H1 (cell line): ENCODE results near the gene FBLIM1. TPM values are rescaled to one million over a fixed set of nuclear protein-coding genes. Genes with fewer than 3 reads are reported as not detected.

Experiments used
- CTCF ChIA-PET: fragments of 300-600 bp; sonication (Branson Sonifier 250); formaldehyde crosslinking; loops from one replicate; lab custom pipeline; 2021; ENCODE audit not compliant: partially characterized antibody; lab: Charles Lee
- POLR2A ChIA-PET: fragments of 300-600 bp; sonication (Branson Sonifier 250); formaldehyde crosslinking; loops from one replicate; lab custom pipeline; 2021; ENCODE audit warnings: inconsistent platforms; ENCODE audit not compliant: partially characterized antibody; lab: Charles Lee
- DNase-seq, 2 experiments: peaks; one replicate each; pipeline versions ENCODE4 v3.0.0 to v3.0.0-alpha.2; 2010 to 2022; ENCODE audit warnings: low spot score in 2 of 2, low read depth in 1 of 2, mixed read lengths in 1 of 2
- FAIRE-seq: peaks from 2 replicates; lab custom pipeline; 2011; peaks lifted over from hg19 to GRCh38; lab: Jason Lieb, UNC
- H2AFZ ChIP-seq: 2 replicates; pipeline ENCODE4 v1.8.1; 2012; ENCODE audit warnings: low read length, inconsistent platforms
- H2AK5ac ChIP-seq: 2 replicates; pipeline ENCODE4 v1.6.1; 2013; ENCODE audit warnings: low read depth, low read length
- H2BK120ac ChIP-seq: replicated peaks from 2 replicates; pipeline ENCODE3; 2013; ENCODE audit warnings: low read depth, low read length, inconsistent platforms
- H2BK12ac ChIP-seq: 2 replicates; pipeline ENCODE4 v1.6.1; 2013; ENCODE audit warnings: low read depth, low read length
- H2BK15ac ChIP-seq: 2 replicates; pipeline ENCODE4 v1.6.1; 2013; ENCODE audit warnings: low read length
- H2BK20ac ChIP-seq: 2 replicates; pipeline ENCODE4 v1.6.1; 2013; ENCODE audit warnings: low read length
- H2BK5ac ChIP-seq: 2 replicates; pipeline ENCODE4 v1.6.1; 2013; ENCODE audit warnings: low read depth, low read length
- H3K14ac ChIP-seq: 2 replicates; pipeline ENCODE4 v1.6.1; 2013; ENCODE audit warnings: inconsistent platforms; ENCODE audit not compliant: insufficient read length
- H3K18ac ChIP-seq: 2 replicates; pipeline ENCODE4 v1.6.1; 2013; ENCODE audit warnings: low read length; ENCODE audit errors: extremely low read depth
- H3K23ac ChIP-seq: 2 replicates; pipeline ENCODE4 v1.6.1; 2013; ENCODE audit warnings: inconsistent platforms; ENCODE audit not compliant: insufficient read length
- H3K23me2 ChIP-seq: 2 replicates; pipeline ENCODE4 v1.6.1; 2013; ENCODE audit warnings: low read depth, low read length
- H3K27ac ChIP-seq: 2 replicates; pipeline ENCODE4 v1.6.1; 2011; ENCODE audit warnings: low read depth, low read length, inconsistent platforms
- H3K27me3 ChIP-seq, 4 experiments: replicated peaks in 1 of 4; 1 replicate in 1 of 4; 2 replicates in 3 of 4; pipeline versions ENCODE4 v1.6.1 to v1.8.1; 2011 to 2013; ENCODE audit warnings: low read length in 3 of 4, mild to moderate bottlenecking in 3 of 4, inconsistent platforms in 2 of 4, mixed read lengths in 2 of 4, moderate library complexity in 1 of 4; ENCODE audit not compliant: control insufficient read depth in 3 of 4, insufficient read depth in 3 of 4; ENCODE audit errors: extremely low read depth in 1 of 4
- H3K36me3 ChIP-seq, 4 experiments: 2 replicates each; pipeline versions ENCODE4 v1.6.1 to v1.8.1; 2011 to 2013; ENCODE audit warnings: mild to moderate bottlenecking in 4 of 4, low read length in 3 of 4, moderate library complexity in 2 of 4, control low read depth in 1 of 4, inconsistent platforms in 1 of 4; ENCODE audit not compliant: insufficient read depth in 4 of 4, control insufficient read depth in 2 of 4
- H3K4ac ChIP-seq: replicated peaks from 2 replicates; pipeline ENCODE3; 2013; ENCODE audit warnings: low read length, low read depth, mixed read lengths, inconsistent platforms; ENCODE audit not compliant: insufficient read length
- H3K4me1 ChIP-seq, 4 experiments: replicated peaks in 1 of 4; 1 replicate in 1 of 4; 2 replicates in 3 of 4; pipeline versions ENCODE4 v1.6.1 to v1.8.1; 2011 to 2013; ENCODE audit warnings: low read length in 3 of 4, inconsistent platforms in 2 of 4, mixed read lengths in 1 of 4; ENCODE audit not compliant: insufficient read depth in 4 of 4, control insufficient read depth in 3 of 4
- H3K4me2 ChIP-seq, 2 experiments: 2 replicates each; pipeline versions ENCODE4 v1.6.1 to v1.8.1; 2011 to 2013; ENCODE audit warnings: low read depth in 2 of 2, low read length in 2 of 2, control low read depth in 1 of 2, inconsistent platforms in 1 of 2, mild to moderate bottlenecking in 1 of 2; ENCODE audit not compliant: insufficient read depth in 1 of 2
- H3K4me3 ChIP-seq, 4 experiments: fragments of 200-600, 300-600 bp in 1 of 4; sonication (generic), shearing (Covaris generic), sonication (Bioruptor Twin) in 1 of 4; 2 replicates each; pipeline versions ENCODE4 v1.5.1 to v1.8.1; 2011 to 2016; ENCODE audit warnings: low read length in 4 of 4, low read depth in 3 of 4, control low read depth in 2 of 4, inconsistent platforms in 2 of 4, mild to moderate bottlenecking in 2 of 4, mixed read lengths in 1 of 4, moderate library complexity in 1 of 4; ENCODE audit not compliant: insufficient read depth in 2 of 4; ENCODE audit errors: extremely low read depth in 1 of 4
- H3K56ac ChIP-seq: replicated peaks from 2 replicates; pipeline ENCODE3; 2013; ENCODE audit warnings: low read depth, mild to moderate bottlenecking, mixed read lengths, low read length, inconsistent platforms; ENCODE audit not compliant: insufficient read length
- H3K79me1 ChIP-seq: 2 replicates; pipeline ENCODE4 v1.6.1; 2013; ENCODE audit warnings: low read depth, low read length, control low read depth
- H3K79me2 ChIP-seq, 2 experiments: 2 replicates each; pipeline versions ENCODE4 v1.6.1 to v1.8.1; 2012 to 2013; ENCODE audit warnings: low read length in 2 of 2, mild to moderate bottlenecking in 2 of 2, inconsistent platforms in 1 of 2; ENCODE audit not compliant: insufficient read depth in 2 of 2, control insufficient read depth in 1 of 2
- H3K9ac ChIP-seq, 4 experiments: replicated peaks in 1 of 4; 1 replicate in 1 of 4; 2 replicates in 3 of 4; pipeline versions ENCODE4 v1.6.1 to v1.8.1; 2011 to 2013; ENCODE audit warnings: low read depth in 3 of 4, low read length in 3 of 4, control low read depth in 2 of 4, mild to moderate bottlenecking in 2 of 4, moderate library complexity in 2 of 4, inconsistent platforms in 1 of 4; ENCODE audit errors: extremely low read depth in 1 of 4
- H3K9me3 ChIP-seq, 2 experiments: 2 replicates each; pipeline versions ENCODE4 v1.6.1 to v1.8.1; 2012 to 2013; ENCODE audit warnings: mild to moderate bottlenecking in 2 of 2, moderate library complexity in 2 of 2, control low read depth in 1 of 2, inconsistent platforms in 1 of 2, low read depth in 1 of 2, low read length in 1 of 2, mixed read lengths in 1 of 2; ENCODE audit not compliant: insufficient read depth in 2 of 2
- H4K20me1 ChIP-seq, 2 experiments: replicated peaks in 1 of 2; 2 replicates each; pipeline versions ENCODE3 to v1.8.1; 2011 to 2013; ENCODE audit warnings: inconsistent platforms in 2 of 2, low read length in 2 of 2, mild to moderate bottlenecking in 1 of 2; ENCODE audit not compliant: insufficient read depth in 2 of 2, control insufficient read depth in 1 of 2
- H4K5ac ChIP-seq: 2 replicates; pipeline ENCODE4 v1.6.1; 2013; ENCODE audit warnings: low read length, low read depth, mixed read lengths, inconsistent platforms; ENCODE audit not compliant: insufficient read length
- H4K8ac ChIP-seq: 2 replicates; pipeline ENCODE4 v1.8.0; 2013; ENCODE audit warnings: mild to moderate bottlenecking, moderate library complexity, low read length, inconsistent platforms; ENCODE audit not compliant: insufficient read depth; ENCODE audit errors: extremely low read depth
- H4K91ac ChIP-seq: replicated peaks from 2 replicates; pipeline ENCODE3; 2013; ENCODE audit warnings: low read length, mixed read lengths, inconsistent platforms; ENCODE audit not compliant: insufficient read length
- BACH1 ChIP-seq: IDR thresholded peaks from 2 replicates; pipeline ENCODE4 v1.6.1; 2012; ENCODE audit warnings: low read length, improper control_type of control experiment
- CEBPB ChIP-seq: IDR thresholded peaks from 2 replicates; pipeline ENCODE4 v1.6.1; 2012; ENCODE audit warnings: low read depth, low read length
- EGR1 ChIP-seq: IDR thresholded peaks from 2 replicates; pipeline ENCODE4 v1.6.1; 2011; ENCODE audit warnings: low read depth, low read length, borderline replicate concordance
- HDAC2 ChIP-seq, 2 experiments: fragments of 300-600 bp in 1 of 2; sonication (generic) in 1 of 2; IDR thresholded peaks; 2 replicates each; pipeline ENCODE4 v1.6.1; 2011 to 2012; ENCODE audit warnings: low read depth in 2 of 2, low read length in 2 of 2, mild to moderate bottlenecking in 2 of 2, moderate library complexity in 2 of 2, borderline replicate concordance in 1 of 2, inconsistent platforms in 1 of 2
- KDM1A ChIP-seq: fragments of 200-600, 300-600 bp; sonication (generic); IDR thresholded peaks from 2 replicates; pipeline ENCODE4 v1.7.1; 2016; ENCODE audit warnings: mild to moderate bottlenecking, low read length, borderline replicate concordance
- NANOG ChIP-seq: IDR thresholded peaks from 2 replicates; pipeline ENCODE4 v1.6.1; 2011; ENCODE audit warnings: low read length, low read depth, mild to moderate bottlenecking, inconsistent platforms; ENCODE audit not compliant: insufficient read depth, poor library complexity, severe bottlenecking
- POLR2A ChIP-seq, 2 experiments: IDR thresholded peaks; 1 replicate in 1 of 2; 2 replicates in 1 of 2; pipeline ENCODE4 v1.6.1; 2011; ENCODE audit warnings: low read depth in 2 of 2, low read length in 2 of 2, mild to moderate bottlenecking in 2 of 2; ENCODE audit errors: control extremely low read depth in 1 of 2
- POLR2AphosphoS5 ChIP-seq: IDR thresholded peaks from 2 replicates; pipeline ENCODE4 v1.6.1; 2011; ENCODE audit warnings: low read depth, low read length
- RXRA ChIP-seq: IDR thresholded peaks from 2 replicates; pipeline ENCODE4 v1.6.1; 2011; ENCODE audit warnings: low read depth, mild to moderate bottlenecking, low read length, moderate library complexity; ENCODE audit not compliant: insufficient read depth
- SIX5 ChIP-seq: IDR thresholded peaks from 2 replicates; pipeline ENCODE4 v1.6.1; 2011; ENCODE audit warnings: mild to moderate bottlenecking, low read depth, low read length
- SP1 ChIP-seq: IDR thresholded peaks from 2 replicates; pipeline ENCODE4 v1.6.1; 2011; ENCODE audit warnings: low read depth, low read length
- TAF1 ChIP-seq: IDR thresholded peaks from 2 replicates; pipeline ENCODE4 v1.6.1; 2011; ENCODE audit warnings: mild to moderate bottlenecking, low read depth, low read length
- TBP ChIP-seq: IDR thresholded peaks from 2 replicates; pipeline ENCODE4 v1.6.1; 2011; ENCODE audit warnings: low read depth, low read length, improper control_type of control experiment
- WGBS, 2 experiments: shearing (Covaris generic) in 1 of 2; methylation state at CpG; one replicate each; pipeline versions ENCODE4 v1.1.6 to v1.1.7; 2013 to 2015; ENCODE audit warnings: low lambda C conversion rate in 2 of 2, mixed read lengths in 2 of 2, inconsistent platforms in 1 of 2, low coverage in 1 of 2, missing lambda C conversion rate in 1 of 2; ENCODE audit not compliant: insufficient replicate concordance in 2 of 2, insufficient coverage in 1 of 2, insufficient read length in 1 of 2; ENCODE audit errors: extremely low coverage in 1 of 2, missing lambda C conversion rate in 1 of 2; 5-methylcytosine and 5-hydroxymethylcytosine counted together
- polyA plus RNA-seq, 7 experiments: library from polyadenylated mRNA; depleted of rRNA in 3 of 7; stranded (reverse) in 5 of 7; unstranded in 2 of 7; fragments of >200 nt in 5 of 7; fragments of 200-250 nt in 2 of 7; gene quantifications; 1 replicate in 5 of 7; 2 replicates in 1 of 7; 4 replicates in 1 of 7; pipeline versions ENCODE4 v1.2.1 to v1.2.3, GENCODE V29; 2011 to 2013; ENCODE audit warnings: missing spikeins in 2 of 7, mixed read lengths in 2 of 7
- total RNA-seq: library from RNA; stranded (reverse); fragmentation: NEBNext Ultra II Directional; extraction: Animal tissue kit (Norgen Biotek cat#: 25700); gene quantifications from 2 replicates; pipeline ENCODE4 v1.2.1, GENCODE V29; 2021
- TF ChIP-seq, protein P1 (sequence below): IDR thresholded peaks from 2 replicates; pipeline ENCODE4 v1.6.1; 2012; ENCODE audit warnings: low read length, inconsistent platforms

FBLIM1 gene
- total and polyA plus RNA-seq, 2 of the 8 experiments (the other 6 are each of a cell fraction or from before 2014, with no cell fraction given): 66.6 to 66.7 TPM

DNA sequence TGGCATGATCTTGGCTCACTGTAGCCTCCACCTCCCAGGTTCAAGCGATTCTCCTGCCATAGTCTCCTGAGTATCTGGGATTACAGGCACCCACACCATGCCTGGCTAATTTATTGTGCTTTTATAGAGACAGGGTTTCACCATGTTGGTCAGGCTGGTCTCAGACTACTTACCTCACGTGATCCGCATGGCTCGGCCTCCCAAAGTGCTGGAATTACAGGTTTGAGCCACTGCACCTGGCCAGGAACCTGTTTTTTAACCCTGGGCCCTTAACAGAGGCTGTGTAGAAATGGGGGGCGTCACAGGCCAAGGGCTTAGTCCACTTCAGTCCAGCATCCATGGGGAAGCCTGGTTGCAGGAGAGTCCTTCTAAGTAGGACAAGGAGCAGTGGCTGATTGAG, 9.3 kb downstream of the FBLIM1 start:
- Histone ChIP-seq H2BK20ac (no peak overlapping the region), H3K23ac (no peak overlapping the region), H3K14ac (no peak overlapping the region), H4K91ac (no peak overlapping the region), H3K9ac (no peak overlapping the region), H3K56ac (no peak overlapping the region), H2AFZ (no peak overlapping the region), H2AK5ac (no peak overlapping the region), H3K4me1 (no peaks in the 10 kb centered on the region; a peak in 2 of 7 replicates), H2BK12ac (no peak overlapping the region), H2BK5ac (no peak overlapping the region), H3K79me2 (peaks cover 0 to 8% of the 10 kb centered on the region in 2 experiments; a peak in 2 of 4 replicates), H3K27ac (no peak overlapping the region), H2BK15ac (no peak overlapping the region), H4K5ac (no peak overlapping the region), H3K27me3 (no peaks in the 10 kb centered on the region), H3K4me3 (no peak overlapping the region), H3K23me2 (no peaks in the 10 kb centered on the region), H3K18ac (no peak overlapping the region), H3K79me1 (peaks cover 8% of the 10 kb centered on the region), H2BK120ac (no peak overlapping the region), H3K4ac (no peak overlapping the region)
- no peak for FAIRE-seq
- CTCF ChIA-PET: interaction anchor here (0.8 to 1.5 kb wide), 2 partner anchors 10 to 27 kb away, joined by 3 to 4 read pairs; no protein-coding TSS in a partner anchor
- no peak for DNase-seq
- TF ChIP-seq POLR2A (IDR thresholded peaks at IDR 0.05; ENCODE audit: control extremely low read depth in 1 of 2, low read depth in 2 of 2, low read length in 2 of 2) (no peak), EGR1 (no peak), SIX5 (no peak), BACH1 (no peak), KDM1A (no peak), HDAC2 (IDR thresholded peaks at IDR 0.05; ENCODE audit: borderline replicate concordance in 1 of 2, low read depth in 2 of 2, low read length in 2 of 2) (no peak), TAF1 (no peak), SP1 (no peak), NANOG (no peak), TBP (no peak), POLR2AphosphoS5 (no peak), RXRA (no peak), CEBPB (no peak)
- TF ChIP-seq, protein P1, sequence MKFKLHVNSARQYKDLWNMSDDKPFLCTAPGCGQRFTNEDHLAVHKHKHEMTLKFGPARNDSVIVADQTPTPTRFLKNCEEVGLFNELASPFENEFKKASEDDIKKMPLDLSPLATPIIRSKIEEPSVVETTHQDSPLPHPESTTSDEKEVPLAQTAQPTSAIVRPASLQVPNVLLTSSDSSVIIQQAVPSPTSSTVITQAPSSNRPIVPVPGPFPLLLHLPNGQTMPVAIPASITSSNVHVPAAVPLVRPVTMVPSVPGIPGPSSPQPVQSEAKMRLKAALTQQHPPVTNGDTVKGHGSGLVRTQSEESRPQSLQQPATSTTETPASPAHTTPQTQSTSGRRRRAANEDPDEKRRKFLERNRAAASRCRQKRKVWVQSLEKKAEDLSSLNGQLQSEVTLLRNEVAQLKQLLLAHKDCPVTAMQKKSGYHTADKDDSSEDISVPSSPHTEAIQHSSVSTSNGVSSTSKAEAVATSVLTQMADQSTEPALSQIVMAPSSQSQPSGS: no peak
- TF ChIP-seq, all 59 proteins: peak for 0
- Histone ChIP-seq H3K9me3 (no peaks in the 10 kb centered on the region), H3K36me3 (peaks cover 25 to 81% (median 49%) of the 10 kb centered on the region in 4 experiments), H3K4me2 (no peak overlapping the region), H4K20me1 (peaks cover 5 to 12% of the 10 kb centered on the region in 2 experiments), H4K8ac (no peak overlapping the region)
- whole genome bisulfite sequencing, 2 experiments: 88% methylated on average over 5 of the region's 5 CpGs; no CpG with 5 or more reads in 1 of the 2 experiments
- POLR2A ChIA-PET: interaction anchor here (1.6 to 5.3 kb wide), 4 partner anchors 7 to 20 kb away, joined by 7 to 37 read pairs (median 22); no protein-coding TSS in a partner anchor
